ENCODE results near the gene ADGRV1.
A peak's percentile ranks its signal among the peaks of the same experiment; 100 is the strongest.

Gene ADGRV1

GRCh38 chr5:90558344-90559192 is at the start of gene ADGRV1 (continued):
- TF ChIP-seq ZNF777 (tag by site-specific recombination; IDR thresholded peaks at IDR 0.05; ENCODE audit: borderline replicate concordance), result no peak; the same call in 1 of the 2 replicates
- peak; percentile 13; the same call in 1 of the 2 replicates for TF ChIP-seq ZNF558 (tag by site-specific recombination; IDR thresholded peaks at IDR 0.05)
- TF ChIP-seq RBAK (tag by site-specific recombination; IDR thresholded peaks at IDR 0.05), result no peak
- TF ChIP-seq ZNF518A (tag by site-specific recombination; conservative IDR thresholded peaks at IDR 0.05; ENCODE audit: low read depth), result peak; percentile 21; the same call in 1 of the 2 replicates
- TF ChIP-seq ZNF837 (tag by site-specific recombination; IDR thresholded peaks at IDR 0.05), result no peak
- peak; percentile 66 for TF ChIP-seq ZNF146 (tag by site-specific recombination; IDR thresholded peaks at IDR 0.05)
- TF ChIP-seq ZBTB17 (tag by site-specific recombination; IDR thresholded peaks at IDR 0.05), result peak; percentile 99
- no peak for TF ChIP-seq ZNF433 (tag by site-specific recombination; IDR thresholded peaks at IDR 0.05; ENCODE audit: low read depth)
- TF ChIP-seq ZNF214 (tag by site-specific recombination; IDR thresholded peaks at IDR 0.05; ENCODE audit: borderline replicate concordance), result no peak
- peak; percentile 77 for TF ChIP-seq OSR2 (tag by site-specific recombination; IDR thresholded peaks at IDR 0.05)
- peak; percentile 87 for TF ChIP-seq ZNF629 (tag by site-specific recombination; IDR thresholded peaks at IDR 0.05)
- no peak for TF ChIP-seq ZBTB49 (tag by site-specific recombination; IDR thresholded peaks at IDR 0.05; ENCODE audit: low read depth)
- TF ChIP-seq BCL11B (tag by site-specific recombination; IDR thresholded peaks at IDR 0.05; ENCODE audit: low read depth), result no peak
- TF ChIP-seq EGR2 (tag by site-specific recombination; IDR thresholded peaks at IDR 0.05; ENCODE audit: low read depth), result peak; percentile 86
- TF ChIP-seq ZNF449 (tag by site-specific recombination; IDR thresholded peaks at IDR 0.05), result peak; percentile 59
- TF ChIP-seq ZFP37 (tag by site-specific recombination; IDR thresholded peaks at IDR 0.05), result peak; percentile 90; the same call in 1 of the 2 replicates
- peak; percentile 97; the same call in 1 of the 2 replicates for TF ChIP-seq KLF8 (tag by site-specific recombination; IDR thresholded peaks at IDR 0.05)
- no peak for TF ChIP-seq ZNF621 (tag by site-specific recombination; IDR thresholded peaks at IDR 0.05)
- TF ChIP-seq ZNF155 (tag by site-specific recombination; IDR thresholded peaks at IDR 0.05), result no peak
- TF ChIP-seq PRDM6 (tag by site-specific recombination; IDR thresholded peaks at IDR 0.05), result no peak
- no peak for TF ChIP-seq ZNF555 (tag by site-specific recombination; conservative IDR thresholded peaks at IDR 0.05)
- TF ChIP-seq ZNF274 (IDR thresholded peaks at IDR 0.05; ENCODE audit: low read length), result no peak
- no peak for TF ChIP-seq ZNF274 (tag by site-specific recombination; IDR thresholded peaks at IDR 0.05; ENCODE audit: borderline replicate concordance)
- no peak for TF ChIP-seq ZNF514 (tag by site-specific recombination; IDR thresholded peaks at IDR 0.05)
- peak; percentile 96; the same call in 1 of the 2 replicates for TF ChIP-seq ZNF391 (tag by site-specific recombination; IDR thresholded peaks at IDR 0.05; ENCODE audit: borderline replicate concordance, low read depth)
- TF ChIP-seq ZBTB7A (tag by site-specific recombination; IDR thresholded peaks at IDR 0.05; ENCODE audit: low read depth), result 0 out of 2 replicates have a peak, but pooled peaks have one; percentile 84
- peak; percentile 96 for TF ChIP-seq WT1 (tag by site-specific recombination; IDR thresholded peaks at IDR 0.05)
